GM06990 (cell line): ENCODE data around the gene EPN2.

ENCODE experiments used
- DNase-seq: peaks from one replicate; pipeline ENCODE4 v3.0.0-alpha.2; 2011; ENCODE audit not compliant: insufficient read length; ENCODE audit errors: extremely low read depth
- H3K27me3 ChIP-seq: replicated peaks from 2 replicates; pipeline ENCODE4 v1.6.0; 2011; ENCODE audit warnings: low read length; ENCODE audit not compliant: control insufficient read depth, insufficient read depth
- H3K36me3 ChIP-seq: 2 replicates; pipeline ENCODE4 v1.5.1; 2011; ENCODE audit warnings: low read length; ENCODE audit not compliant: control insufficient read depth, insufficient read depth
- H3K4me3 ChIP-seq: replicated peaks from 2 replicates; pipeline ENCODE4 v1.5.1; 2011; ENCODE audit warnings: low read depth, mild to moderate bottlenecking, control low read depth, low read length
- CTCF ChIP-seq: IDR thresholded peaks from 2 replicates; pipeline ENCODE4 v1.5.1; 2011; ENCODE audit warnings: low read length, control low read depth, mild to moderate bottlenecking, inconsistent platforms; ENCODE audit not compliant: insufficient read depth, poor library complexity, severe bottlenecking

EPN2 gene

GRCh38 chr17:19270347-19270703 is 33.2 kb downstream of the EPN2 start:
- TF ChIP-seq CTCF, result no peak
- DNase-seq, result no peak
- Histone ChIP-seq H3K27me3 (no peaks in the 10 kb centered on the region), H3K4me3 (no peak overlapping the region), H3K36me3 (no peaks in the 10 kb centered on the region)

GRCh38 chr17:19270704-19271611 is 33.8 kb downstream of the EPN2 start:
- DNase-seq, result peak; percentile 61
- H3K27me3 ChIP-seq, result no peaks in the 10 kb centered on the region
- H3K4me3 ChIP-seq, result no peak overlapping the region
- no peak for TF ChIP-seq CTCF
- no peaks in the 10 kb centered on the region for H3K36me3 ChIP-seq

- no peak for TF ChIP-seq CTCF
- Histone ChIP-seq H3K36me3 (no peaks in the 10 kb centered on the region), H3K4me3 (no peak overlapping the region), H3K27me3 (no peaks in the 10 kb centered on the region)
- DNase-seq, result no peak
Observed at GRCh38 chr17:19271780-19272357, 34.7 kb downstream of the EPN2 start.

- Histone ChIP-seq H3K4me3 (no peak overlapping the region), H3K36me3 (no peaks in the 10 kb centered on the region), H3K27me3 (no peaks in the 10 kb centered on the region)
- DNase-seq, result no peak
- TF ChIP-seq CTCF, result no peak
Observed at GRCh38 chr17:19273731-19274130, 36.6 kb downstream of the EPN2 start.

GRCh38 chr17:19274893-19275292 is 37.7 kb downstream of the EPN2 start:
- TF ChIP-seq CTCF, result no peak
- no peaks in the 10 kb centered on the region for H3K27me3 ChIP-seq
- H3K36me3 ChIP-seq, result no peaks in the 10 kb centered on the region
- no peak overlapping the region for H3K4me3 ChIP-seq
- DNase-seq, result no peak
